MM.1S (cell line): ENCODE data around the gene SEC22C.

Experiments used
- DNase-seq: peaks from one replicate; pipeline ENCODE4 v3.0.0-alpha.2; 2015
- H2AFZ ChIP-seq: fragments of 300-600 bp; sonication (generic); 2 replicates; pipeline ENCODE4 v1.6.0; 2016; ENCODE audit warnings: antibody characterized with exemption, low read length
- H3F3A ChIP-seq: fragments of 300-600 bp; sonication (generic); 2 replicates; pipeline ENCODE4 v1.6.1; 2016; ENCODE audit warnings: mild to moderate bottlenecking, antibody characterized with exemption, low read length, moderate library complexity, mixed read lengths; ENCODE audit not compliant: insufficient read depth
- H3K27ac ChIP-seq: fragments of 300-600 bp; sonication (generic); 2 replicates; pipeline ENCODE4 v1.5.1; 2016; ENCODE audit warnings: mild to moderate bottlenecking, low read length
- H3K27me3 ChIP-seq: fragments of 300-600 bp; sonication (generic); replicated peaks from 2 replicates; pipeline ENCODE4 v1.6.0; 2016; ENCODE audit warnings: low read length; ENCODE audit not compliant: insufficient read depth
- H3K36me3 ChIP-seq: fragments of 300-600 bp; sonication (generic); replicated peaks from 2 replicates; pipeline ENCODE4 v1.6.1; 2016; ENCODE audit warnings: mild to moderate bottlenecking, low read length, mixed read lengths; ENCODE audit not compliant: insufficient read depth
- H3K4me1 ChIP-seq: fragments of 300-600 bp; sonication (generic); 2 replicates; pipeline ENCODE4 v1.6.1; 2016; ENCODE audit warnings: low read length, mixed read lengths
- H3K4me2 ChIP-seq: fragments of 300-600 bp; sonication (generic); 2 replicates; pipeline ENCODE4 v1.6.0; 2016; ENCODE audit warnings: low read depth, low read length
- H3K4me3 ChIP-seq: fragments of 300-600 bp; sonication (generic); 2 replicates; pipeline ENCODE4 v1.5.1; 2016; ENCODE audit warnings: low read length, mixed read lengths
- H3K79me2 ChIP-seq: fragments of 300-600 bp; sonication (generic); 2 replicates; pipeline ENCODE4 v1.6.1; 2016; ENCODE audit warnings: mixed run types, low read length, mixed read lengths
- H3K9ac ChIP-seq: fragments of 300-600 bp; sonication (generic); 2 replicates; pipeline ENCODE4 v1.6.1; 2016; ENCODE audit warnings: low read length, mixed read lengths
- H3K9me2 ChIP-seq: fragments of 300-600 bp; sonication (generic); replicated peaks from 2 replicates; pipeline ENCODE4 v1.6.1; 2016; ENCODE audit warnings: mild to moderate bottlenecking, low read length, mixed read lengths; ENCODE audit not compliant: insufficient read depth
- H3K9me3 ChIP-seq: fragments of 300-600 bp; sonication (generic); replicated peaks from 2 replicates; pipeline ENCODE4 v1.6.1; 2016; ENCODE audit warnings: mild to moderate bottlenecking, low read length, mixed read lengths; ENCODE audit not compliant: insufficient read depth
- H4K20me1 ChIP-seq: fragments of 300-600 bp; sonication (generic); 2 replicates; pipeline ENCODE4 v1.6.1; 2016; ENCODE audit warnings: mild to moderate bottlenecking, low read length, moderate library complexity, mixed read lengths; ENCODE audit not compliant: insufficient read depth
- EZH2 ChIP-seq: fragments of 300-600 bp; sonication (generic); optimal IDR thresholded peaks from 2 replicates; pipeline ENCODE3; 2017; ENCODE audit warnings: low read depth, mild to moderate bottlenecking, antibody characterized with exemption, low read length, mixed read lengths
- EZH2phosphoT487 ChIP-seq: fragments of 300-600 bp; sonication (generic); IDR thresholded peaks from 2 replicates; pipeline ENCODE4 v1.6.1; 2018; ENCODE audit warnings: antibody characterized with exemption, low read length
- TF ChIP-seq, protein P1 (sequence below): fragments of 300-600 bp; sonication (generic); IDR thresholded peaks from 2 replicates; pipeline ENCODE4 v1.5.1; 2016; ENCODE audit warnings: antibody characterized with exemption, low read length, mixed read lengths

SEC22C gene

DNA sequence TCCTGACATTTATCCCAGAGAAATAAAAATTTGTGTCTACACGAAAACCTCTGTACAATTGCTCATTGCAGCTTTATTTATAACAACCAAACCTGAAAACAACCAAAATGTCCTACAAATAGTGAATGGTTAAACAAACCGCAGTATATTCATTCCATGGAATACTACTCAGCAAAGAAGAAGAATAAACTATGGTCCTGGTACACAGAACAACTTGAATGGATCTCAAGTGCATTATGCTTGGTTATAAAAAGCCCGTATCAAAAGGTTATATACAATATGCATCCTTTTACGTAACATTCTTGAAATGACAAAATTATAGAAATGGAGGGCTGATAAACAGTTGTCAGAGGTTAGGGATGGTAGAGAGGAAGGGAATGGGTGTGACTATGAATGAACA, 3.7 kb downstream of the SEC22C start:
- H3K9me2 ChIP-seq = no peaks in the 10 kb centered on the region
- no peak overlapping the region for H2AFZ ChIP-seq
- peaks cover 19% of the 10 kb centered on the region for H3F3A ChIP-seq
- H3K36me3 ChIP-seq = no peaks in the 10 kb centered on the region; the same call in 1 of the 2 replicates
- no peaks in the 10 kb centered on the region for H4K20me1 ChIP-seq
- no peak overlapping the region for H3K4me3 ChIP-seq
- no peak overlapping the region for H3K4me2 ChIP-seq
- TF ChIP-seq EZH2phosphoT487 (no peak), EZH2 (no peak)
- TF ChIP-seq, protein P1, sequence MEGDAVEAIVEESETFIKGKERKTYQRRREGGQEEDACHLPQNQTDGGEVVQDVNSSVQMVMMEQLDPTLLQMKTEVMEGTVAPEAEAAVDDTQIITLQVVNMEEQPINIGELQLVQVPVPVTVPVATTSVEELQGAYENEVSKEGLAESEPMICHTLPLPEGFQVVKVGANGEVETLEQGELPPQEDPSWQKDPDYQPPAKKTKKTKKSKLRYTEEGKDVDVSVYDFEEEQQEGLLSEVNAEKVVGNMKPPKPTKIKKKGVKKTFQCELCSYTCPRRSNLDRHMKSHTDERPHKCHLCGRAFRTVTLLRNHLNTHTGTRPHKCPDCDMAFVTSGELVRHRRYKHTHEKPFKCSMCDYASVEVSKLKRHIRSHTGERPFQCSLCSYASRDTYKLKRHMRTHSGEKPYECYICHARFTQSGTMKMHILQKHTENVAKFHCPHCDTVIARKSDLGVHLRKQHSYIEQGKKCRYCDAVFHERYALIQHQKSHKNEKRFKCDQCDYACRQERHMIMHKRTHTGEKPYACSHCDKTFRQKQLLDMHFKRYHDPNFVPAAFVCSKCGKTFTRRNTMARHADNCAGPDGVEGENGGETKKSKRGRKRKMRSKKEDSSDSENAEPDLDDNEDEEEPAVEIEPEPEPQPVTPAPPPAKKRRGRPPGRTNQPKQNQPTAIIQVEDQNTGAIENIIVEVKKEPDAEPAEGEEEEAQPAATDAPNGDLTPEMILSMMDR = no peak
- no peak overlapping the region for H3K9ac ChIP-seq
- no peaks in the 10 kb centered on the region for H3K9me3 ChIP-seq
- no peak for DNase-seq
- peaks cover 67% of the 10 kb centered on the region for H3K79me2 ChIP-seq
- peaks cover 14% of the 10 kb centered on the region for H3K4me1 ChIP-seq
- H3K27ac ChIP-seq = no peak overlapping the region
- no peaks in the 10 kb centered on the region for H3K27me3 ChIP-seq

DNA sequence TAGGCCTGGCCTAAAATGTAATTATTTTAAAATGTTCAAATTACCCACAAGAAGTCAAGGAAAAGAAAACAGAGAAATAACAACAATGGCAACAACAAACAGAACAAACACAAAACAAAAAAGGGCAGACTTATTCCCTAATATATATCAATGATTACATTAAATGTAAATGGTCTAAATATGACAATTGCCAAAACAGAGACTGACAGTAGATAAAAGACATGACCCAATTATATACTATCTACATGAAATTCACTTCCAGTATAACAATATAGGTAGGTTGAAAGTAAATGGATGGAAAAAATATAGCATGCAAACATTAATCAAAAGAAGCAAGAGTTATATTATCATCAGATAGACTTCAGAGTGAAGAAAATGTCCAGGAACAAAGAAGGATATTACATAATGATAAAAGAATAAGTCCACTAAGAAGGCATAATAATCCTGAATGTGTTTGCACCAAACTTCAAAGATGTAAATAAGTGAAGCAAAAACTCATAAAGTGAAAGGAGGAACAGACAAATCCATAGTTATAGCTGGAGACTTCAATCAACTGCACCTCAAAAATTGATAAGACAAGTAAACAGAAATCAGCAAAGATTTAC, 6.5 kb downstream of the SEC22C start:
- no peak for DNase-seq
- Histone ChIP-seq H3K79me2 (peaks cover 52% of the 10 kb centered on the region), H3K36me3 (no peaks in the 10 kb centered on the region; the same call in 1 of the 2 replicates)

DNA sequence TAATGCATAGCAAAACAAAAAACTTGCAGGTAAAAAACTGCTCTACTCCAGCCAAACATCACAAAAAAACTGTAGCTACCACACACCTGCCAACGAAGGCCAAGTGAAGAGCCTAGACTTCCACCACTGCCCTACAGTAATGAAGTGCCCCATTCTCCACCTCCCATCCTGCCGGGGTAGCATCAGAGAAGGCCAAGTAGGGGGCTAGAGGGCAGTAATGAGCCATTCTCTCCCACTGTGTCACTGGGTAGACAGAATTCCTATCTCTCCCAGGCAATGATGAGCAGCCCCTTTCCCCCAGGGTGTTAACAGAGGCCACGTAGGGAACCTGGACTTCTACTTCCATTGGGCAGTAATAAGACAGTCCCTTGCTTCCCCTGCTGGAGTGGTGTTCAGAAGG, 9.5 kb downstream of the SEC22C start:
- Histone ChIP-seq H3K79me2 (peaks cover 35% of the 10 kb centered on the region), H3F3A (no peaks in the 10 kb centered on the region), H3K4me2 (no peak overlapping the region), H3K27ac (no peak overlapping the region), H3K4me3 (no peak overlapping the region), H3K9me2 (no peaks in the 10 kb centered on the region), H3K4me1 (no peaks in the 10 kb centered on the region), H3K9me3 (no peaks in the 10 kb centered on the region), H3K36me3 (no peaks in the 10 kb centered on the region; the same call in 1 of the 2 replicates), H2AFZ (no peak overlapping the region), H3K27me3 (no peaks in the 10 kb centered on the region), H3K9ac (no peak overlapping the region), H4K20me1 (no peaks in the 10 kb centered on the region)
- DNase-seq = peak; percentile 45
- TF ChIP-seq, protein P1 = peak; percentile 66
- no peak for TF ChIP-seq EZH2
- TF ChIP-seq EZH2phosphoT487 = no peak

More for the DNA sequence above, 6.5 kb downstream of the SEC22C start:
- H3F3A ChIP-seq = no peaks in the 10 kb centered on the region
- H3K9me2 ChIP-seq = no peaks in the 10 kb centered on the region
- no peak overlapping the region for H3K27ac ChIP-seq
- no peak overlapping the region for H3K4me2 ChIP-seq
- no peak overlapping the region for H3K4me3 ChIP-seq
- TF ChIP-seq EZH2phosphoT487 (no peak), EZH2 (no peak)
- TF ChIP-seq, protein P1 = no peak
- H3K9ac ChIP-seq = no peak overlapping the region
- no peak overlapping the region for H2AFZ ChIP-seq
- no peaks in the 10 kb centered on the region for H3K27me3 ChIP-seq
- H4K20me1 ChIP-seq = no peaks in the 10 kb centered on the region
- no peaks in the 10 kb centered on the region for H3K9me3 ChIP-seq
- peaks cover 3% of the 10 kb centered on the region; the same call in 1 of the 2 replicates for H3K4me1 ChIP-seq
